DMS 273 (cell line): ENCODE data around the gene RBM20.
"Not testable (repeated sequence)": the region's sequence is repeated elsewhere in the genome, so short reads cannot be mapped to it uniquely, and the experiment has no call there.

Experiments used
- DNase-seq: peaks from one replicate; lab custom pipeline; 2025; ENCODE audit not compliant: unreplicated experiment; lab: John Stamatoyannopoulos, UW

RBM20 gene

DNA sequence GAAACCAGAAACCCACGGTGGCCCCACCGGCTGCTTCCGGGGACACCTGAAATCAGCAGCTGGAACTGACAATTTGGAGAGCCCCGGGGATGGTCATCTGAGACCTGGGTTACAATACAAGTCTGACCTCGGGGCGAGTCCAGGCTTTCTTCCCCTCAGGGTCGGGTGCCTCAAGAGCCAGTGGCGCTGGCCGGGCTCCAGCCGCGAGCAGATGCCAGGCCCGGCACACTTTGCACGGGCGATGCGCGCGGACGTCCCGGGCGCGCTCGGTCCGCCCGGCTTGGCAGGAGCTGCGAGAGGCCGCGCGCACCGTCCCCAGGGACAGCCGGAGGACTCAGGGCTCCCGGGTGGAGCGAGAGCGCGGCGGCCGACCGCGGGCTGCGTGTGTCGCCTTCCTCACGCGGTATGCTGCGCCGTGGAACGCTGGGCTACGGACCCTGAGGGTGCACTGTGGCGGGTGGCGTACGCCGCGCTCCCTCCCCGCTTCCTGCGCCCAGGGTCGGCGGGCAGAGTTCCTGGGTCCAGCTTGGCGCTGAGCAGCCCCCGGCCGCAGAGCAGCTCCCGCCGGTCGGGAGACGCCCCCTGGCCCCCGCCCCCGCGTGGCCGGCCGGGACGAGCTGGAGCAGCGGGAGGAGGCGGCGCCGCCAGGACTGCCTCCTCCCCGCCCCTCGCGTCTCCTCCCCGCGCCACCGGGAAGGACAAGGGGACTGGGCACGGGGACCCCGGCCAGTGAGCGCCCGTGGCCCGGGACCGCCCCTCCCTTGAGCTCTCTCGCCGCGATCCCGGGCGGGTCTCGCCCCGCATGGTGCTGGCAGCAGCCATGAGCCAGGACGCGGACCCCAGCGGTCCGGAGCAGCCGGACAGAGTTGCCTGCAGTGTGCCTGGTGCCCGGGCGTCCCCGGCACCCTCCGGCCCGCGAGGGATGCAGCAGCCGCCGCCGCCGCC is at the start of gene RBM20:
TSS of gene RBM20 (plus strand) at position 684 of the 945 bp plus-strand sequence. CDS start at position 803, 119 bp downstream.
- peak; percentile 77 for DNase-seq

GRCh38 chr10:110597476-110597875 is 46.7 kb upstream of the RBM20 start:
- no peak for DNase-seq

DNA sequence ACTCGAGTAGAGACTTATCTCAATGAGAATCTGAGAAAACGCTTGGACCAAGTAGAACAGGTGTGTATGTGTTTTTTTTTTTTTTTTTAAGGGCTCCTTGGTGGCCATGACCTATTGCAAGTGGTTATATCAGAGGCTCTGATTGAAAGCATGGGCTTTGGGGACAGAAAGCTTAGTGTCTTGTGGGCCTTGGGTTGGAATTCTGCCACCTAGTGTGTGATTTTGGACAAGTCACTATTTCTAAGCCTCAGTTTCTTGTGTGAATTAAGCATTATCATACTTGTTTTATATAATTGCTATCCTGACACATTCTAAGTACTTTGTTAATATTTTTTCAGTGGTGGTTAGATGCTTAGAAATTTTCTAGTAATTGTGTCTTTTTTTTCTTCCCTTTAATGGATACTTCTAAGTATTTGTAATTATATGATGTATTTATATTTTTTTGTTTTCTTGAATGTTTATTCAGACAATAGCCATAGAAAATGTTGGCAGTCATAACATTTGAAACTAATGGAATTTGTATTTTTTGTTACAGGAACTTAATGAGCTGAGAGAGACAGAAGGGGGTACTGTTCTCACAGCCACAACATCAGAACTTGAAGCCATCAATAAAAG is 43.5 kb upstream of the RBM20 start:
- peak; percentile 69 for DNase-seq

GRCh38 chr10:110601581-110601980 is 42.6 kb upstream of the RBM20 start:
- no peak for DNase-seq

GRCh38 chr10:110608087-110608486 is 36.0 kb upstream of the RBM20 start:
- DNase-seq: no peak

GRCh38 chr10:110609605-110610004 is 34.5 kb upstream of the RBM20 start:
- DNase-seq: peak; percentile 74

DNA sequence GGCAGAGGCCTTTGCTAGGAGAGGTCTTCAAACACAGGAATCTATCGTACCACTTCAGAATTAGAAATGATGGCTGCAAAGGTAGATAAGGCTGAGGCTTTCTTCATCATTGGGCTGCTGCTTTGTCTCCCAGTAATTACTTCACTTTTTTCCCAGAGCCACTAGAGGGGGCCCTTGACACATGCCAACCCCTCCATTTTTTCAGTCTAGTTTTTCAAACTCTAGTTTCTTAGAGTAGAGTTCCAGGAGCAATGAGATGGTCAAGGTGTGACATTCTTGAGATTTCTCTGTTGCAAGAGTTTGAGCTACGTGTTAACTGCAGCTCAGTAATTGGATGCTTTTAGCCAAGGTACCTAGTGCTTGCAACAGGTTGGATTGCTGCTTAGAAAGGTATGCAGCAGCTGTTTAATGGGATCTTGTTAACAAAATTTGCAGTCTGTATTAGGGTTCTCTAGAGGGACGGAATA is 33.8 kb upstream of the RBM20 start:
- DNase-seq: peak; percentile 73

- not testable (repeated sequence) for DNase-seq
Measured at GRCh38 chr10:110610781-110611180, 33.4 kb upstream of the RBM20 start.

- DNase-seq: no peak
Measured at GRCh38 chr10:110612087-110612486, 32.0 kb upstream of the RBM20 start.

GRCh38 chr10:110612629-110613028 is 31.5 kb upstream of the RBM20 start:
- DNase-seq: no peak

DNA sequence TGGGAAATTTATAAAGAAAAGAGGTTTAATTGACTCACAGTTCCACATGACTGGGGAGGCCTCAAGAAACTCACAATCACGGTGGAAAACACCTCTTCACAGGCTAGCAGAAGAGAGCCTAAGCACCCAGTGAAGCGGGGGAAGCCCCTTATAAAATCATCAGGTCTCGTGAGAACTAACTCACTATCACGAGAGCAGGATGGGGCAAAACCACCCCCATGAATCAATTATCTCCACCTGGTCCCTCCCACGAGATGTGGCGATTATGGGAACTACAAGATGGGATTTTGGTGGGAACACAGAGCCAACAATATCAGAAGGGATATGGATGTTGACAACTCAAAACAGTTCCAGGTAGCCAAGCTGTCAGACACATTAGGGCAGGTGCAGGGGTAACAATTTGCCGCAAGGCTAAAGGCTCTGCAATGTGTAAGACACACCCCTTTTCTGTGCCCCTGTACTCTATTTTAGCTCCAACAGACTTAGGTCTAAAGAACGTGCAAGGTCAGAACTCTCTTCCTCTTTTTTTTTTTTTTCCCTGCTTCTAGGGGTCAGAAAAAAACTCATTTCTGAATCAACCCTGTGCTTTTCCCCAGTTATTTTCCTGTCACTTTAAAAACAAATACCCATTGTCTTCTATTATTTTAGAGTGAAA is 30.7 kb upstream of the RBM20 start:
- DNase-seq: peak; percentile 12

- DNase-seq: no peak
Measured at GRCh38 chr10:110613996-110614495, 30.1 kb upstream of the RBM20 start.

- peak; percentile 29 for DNase-seq
Measured at GRCh38 chr10:110615057-110615747, 28.9 kb upstream of the RBM20 start.

- no peak for DNase-seq
Measured at GRCh38 chr10:110616493-110617033, 27.6 kb upstream of the RBM20 start.

DNA sequence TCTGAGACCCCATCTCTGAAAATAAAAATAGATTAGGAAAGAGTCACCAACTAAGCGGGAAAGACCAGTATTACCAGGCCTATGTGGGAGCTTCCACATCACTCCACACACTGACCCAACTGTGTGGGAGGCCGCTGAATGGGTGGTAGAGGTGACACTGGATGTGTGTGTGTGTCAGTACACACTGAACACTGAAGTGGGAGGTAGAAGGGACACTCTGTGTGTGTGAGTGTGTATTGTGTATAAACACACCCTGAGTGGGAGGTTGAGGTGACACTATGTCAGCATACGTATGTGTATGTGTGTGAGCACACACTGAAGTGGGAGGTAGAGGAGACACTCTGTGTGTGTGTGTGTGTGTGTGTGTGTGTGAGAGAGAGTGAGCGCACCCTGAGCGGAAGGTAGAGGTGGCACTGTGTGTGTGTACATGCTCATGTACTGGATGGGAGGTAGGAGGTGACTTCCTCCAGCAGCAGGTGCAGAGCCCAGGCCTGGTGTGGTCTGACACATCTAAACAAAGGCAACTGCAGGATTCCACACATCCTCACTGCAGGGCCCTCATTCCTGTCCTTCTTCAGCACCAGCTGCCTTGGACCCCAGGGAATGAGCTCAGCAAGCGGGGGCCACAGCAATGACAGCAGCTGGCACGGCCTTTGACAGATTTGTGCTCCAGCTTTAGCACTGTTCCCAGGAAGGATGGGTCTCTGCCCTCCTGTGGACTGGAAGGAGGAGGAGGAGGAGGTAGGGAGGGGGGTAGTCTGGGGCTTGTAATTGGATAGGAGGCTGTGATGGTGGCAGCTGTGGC is 26.5 kb upstream of the RBM20 start:
- DNase-seq: peak; percentile 12

- DNase-seq: no peak
Measured at GRCh38 chr10:110618230-110618610, 25.9 kb upstream of the RBM20 start.

DNA sequence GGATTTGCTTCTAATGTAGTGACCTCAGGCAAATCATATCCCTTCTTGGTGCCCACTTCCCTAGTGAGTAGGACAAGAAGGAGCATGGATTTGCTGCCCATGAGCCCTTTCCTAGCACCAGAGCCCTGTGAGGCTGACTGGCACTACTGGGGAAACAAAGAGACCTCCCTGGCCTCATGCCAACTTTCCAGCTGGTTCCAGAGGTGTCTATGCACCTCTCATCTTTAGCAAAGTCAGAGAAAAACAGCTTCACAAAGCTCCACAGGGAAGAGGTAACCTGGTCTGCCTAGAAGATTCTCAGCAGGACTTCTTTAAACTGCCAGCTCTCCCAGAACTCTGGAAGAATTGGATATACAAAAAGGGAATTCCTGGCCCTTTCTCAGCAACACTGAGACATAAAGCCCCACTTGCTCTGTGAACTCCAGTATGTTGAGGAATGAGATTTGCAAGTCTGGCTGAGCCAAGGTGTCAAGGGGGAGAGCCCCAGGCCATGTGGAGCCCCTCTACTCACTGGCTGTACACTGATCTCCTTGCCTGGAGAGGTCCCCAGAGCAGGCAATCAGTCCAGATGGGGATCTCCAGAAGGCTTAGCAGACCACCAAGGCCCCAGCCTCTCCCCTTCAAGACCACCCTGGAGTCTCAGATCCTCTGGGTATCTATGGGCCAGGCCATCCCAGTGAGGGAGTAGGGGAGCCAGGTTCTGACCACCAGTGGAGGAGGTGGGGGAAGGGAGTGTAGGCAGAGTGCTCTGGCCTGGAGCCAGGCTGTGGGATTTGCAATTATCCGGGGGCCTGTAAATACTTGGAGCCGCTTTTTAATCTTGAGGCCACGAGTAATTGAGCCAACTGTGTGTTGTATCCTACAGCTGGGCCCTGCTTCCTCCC is 24.4 kb upstream of the RBM20 start:
- peak; percentile 49 for DNase-seq

GRCh38 chr10:110620398-110620719 is 23.8 kb upstream of the RBM20 start:
- no peak for DNase-seq

- not testable (repeated sequence) for DNase-seq
Measured at GRCh38 chr10:110623316-110623715, 20.8 kb upstream of the RBM20 start.
